Natural killer cell treated with Interleukin-12 subunit alpha and Interleukin-12 subunit beta and Interleukin-15 and Interleukin-18, amount 100 ng/mL, for 72 hours (primary cell): ENCODE data around the gene SLC25A1. TPM values are rescaled to one million over a fixed set of nuclear protein-coding genes. Genes with fewer than 3 reads are reported as not detected.

Experiments
- ATAC-seq, 2 donors: fragments of 150-1000 bp; cut with Tn5 transposase in 1 of 2; sonication (Bioruptor Pico), chemical (Tn5 transposase) in 1 of 2; 2 replicates each; pipeline ENCODE4 v1.10.0; 2021
- DNase-seq: peaks from one replicate; pipeline ENCODE4 v3.0.0; 2022; ENCODE audit warnings: low spot score
- H3K27ac Mint-ChIP-seq, 2 donors: 1 replicate in 1 of 2; 2 replicates in 1 of 2; pipeline ENCODE4 v1.8.0; 2022; ENCODE audit warnings: mixed read lengths in 2 of 2, mild to moderate bottlenecking in 1 of 2, moderate library complexity in 1 of 2
- H3K27me3 Mint-ChIP-seq, 2 donors: 1 replicate in 1 of 2; 2 replicates in 1 of 2; pipeline ENCODE4 v1.8.0; 2022; ENCODE audit warnings: mixed read lengths in 2 of 2
- H3K36me3 Mint-ChIP-seq: one replicate; pipeline ENCODE4 v1.8.0; 2022; ENCODE audit warnings: mixed read lengths
- H3K4me1 Mint-ChIP-seq, 2 donors: 1 replicate in 1 of 2; 2 replicates in 1 of 2; pipeline ENCODE4 v1.8.0; 2022; ENCODE audit warnings: low read depth in 2 of 2, mixed read lengths in 2 of 2, mild to moderate bottlenecking in 1 of 2
- H3K4me3 Mint-ChIP-seq: one replicate; pipeline ENCODE4 v1.8.0; 2022; ENCODE audit warnings: mixed read lengths
- H3K9me3 Mint-ChIP-seq: 2 replicates; pipeline ENCODE4 v1.8.0; 2022; ENCODE audit warnings: mixed read lengths
- total RNA-seq, 2 donors: library from RNA; stranded (reverse); gene quantifications; one replicate each; pipeline ENCODE4 v1.2.3, GENCODE V29; 2022

Gene SLC25A1
- total RNA-seq, 2 donors from 2014 or later = 44.5 to 44.7 TPM

DNA sequence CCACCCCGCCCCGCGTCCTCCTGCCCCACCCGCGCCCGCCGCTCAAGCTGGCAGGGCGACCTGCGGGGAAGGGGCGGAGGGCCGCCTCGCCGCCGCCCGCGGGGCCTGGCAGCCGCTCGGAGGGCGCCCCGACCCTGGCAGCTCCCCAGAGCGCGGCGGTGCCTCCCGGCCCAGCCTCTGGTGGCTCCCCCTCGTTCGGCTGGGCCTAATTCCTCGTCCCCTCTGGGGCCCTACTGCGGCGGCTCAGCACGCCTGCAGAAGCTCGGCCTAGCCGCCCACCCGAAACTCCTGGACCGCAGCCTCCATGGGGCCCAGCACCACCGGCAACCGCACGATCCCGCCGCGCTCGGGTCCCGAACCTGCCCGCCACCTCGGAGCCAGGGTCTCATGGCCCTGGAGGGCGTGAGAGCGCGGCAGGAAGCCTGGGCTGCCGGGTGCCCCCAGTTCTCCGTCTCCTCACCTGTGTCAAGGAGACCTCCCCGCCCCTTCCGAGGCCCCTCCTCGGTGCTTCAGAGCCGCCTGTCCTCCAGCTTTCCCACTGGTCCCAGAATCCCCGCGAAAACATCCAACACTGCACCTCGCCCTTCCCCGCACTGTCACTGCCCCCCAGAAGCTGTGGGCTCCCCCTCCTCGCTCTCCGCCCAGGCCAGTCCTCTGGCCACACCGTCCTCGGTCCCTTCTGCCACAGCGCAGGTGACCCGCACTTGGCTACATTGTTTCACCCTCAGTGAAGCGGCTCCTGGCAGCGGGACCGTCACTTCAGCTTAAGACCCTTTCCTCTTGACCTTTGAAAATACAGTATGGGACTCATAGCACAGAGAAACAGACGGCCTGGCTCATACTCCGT is 27.8 kb downstream of the SLC25A1 start:
- DNase-seq = no peak
- Mint-ChIP-seq H3K9me3 (no peaks in the 10 kb centered on the region), H3K27me3 (peaks cover 31 to 47% of the 10 kb centered on the region in 2 donors), H3K4me3 (peak overlapping the region; percentile 54), H3K27ac (no peak overlapping the region), H3K36me3 (peaks cover 6% of the 10 kb centered on the region), H3K4me1 (peaks cover 0 to 6% of the 10 kb centered on the region in 2 donors)
- ATAC-seq = no peak

DNA sequence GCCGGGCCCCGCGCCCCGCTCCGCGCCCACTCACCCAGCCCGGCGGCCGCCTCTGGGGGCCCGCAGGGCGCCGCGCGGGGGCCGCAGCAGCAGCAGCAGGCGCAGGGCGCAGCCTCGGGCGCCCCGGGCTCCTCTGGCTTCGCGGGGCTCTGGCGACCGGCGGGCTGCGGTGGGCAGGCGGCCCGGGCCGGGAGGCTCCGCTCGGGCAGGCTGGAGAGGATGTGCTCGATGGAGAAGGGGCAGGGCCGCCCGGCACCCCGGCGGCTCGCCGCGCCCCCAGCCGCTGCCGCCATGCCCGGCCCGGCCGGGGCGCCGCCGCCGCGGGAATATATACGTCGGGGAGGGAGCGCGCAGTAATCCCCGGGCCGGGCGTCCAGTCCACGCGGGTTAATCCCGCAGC is 28.5 kb downstream of the SLC25A1 start, which contains the start of gene GSC2:
Gene GSC2, minus strand, starts transcription at position 302 of the 400 bp plus-strand sequence. Its CDS starts 9 bp downstream, at position 293.
- Mint-ChIP-seq H3K36me3 (peaks cover 6% of the 10 kb centered on the region), H3K4me1 (peaks cover 0 to 6% of the 10 kb centered on the region in 2 donors), H3K4me3 (peak within 1 kb of the TSS; percentile 54), H3K27me3 (peaks cover 31 to 46% of the 10 kb centered on the region in 2 donors), H3K27ac (no peak within 1 kb of the TSS), H3K9me3 (no peaks in the 10 kb centered on the region)
- ATAC-seq (no peak), DNase-seq (no peak)

DNA sequence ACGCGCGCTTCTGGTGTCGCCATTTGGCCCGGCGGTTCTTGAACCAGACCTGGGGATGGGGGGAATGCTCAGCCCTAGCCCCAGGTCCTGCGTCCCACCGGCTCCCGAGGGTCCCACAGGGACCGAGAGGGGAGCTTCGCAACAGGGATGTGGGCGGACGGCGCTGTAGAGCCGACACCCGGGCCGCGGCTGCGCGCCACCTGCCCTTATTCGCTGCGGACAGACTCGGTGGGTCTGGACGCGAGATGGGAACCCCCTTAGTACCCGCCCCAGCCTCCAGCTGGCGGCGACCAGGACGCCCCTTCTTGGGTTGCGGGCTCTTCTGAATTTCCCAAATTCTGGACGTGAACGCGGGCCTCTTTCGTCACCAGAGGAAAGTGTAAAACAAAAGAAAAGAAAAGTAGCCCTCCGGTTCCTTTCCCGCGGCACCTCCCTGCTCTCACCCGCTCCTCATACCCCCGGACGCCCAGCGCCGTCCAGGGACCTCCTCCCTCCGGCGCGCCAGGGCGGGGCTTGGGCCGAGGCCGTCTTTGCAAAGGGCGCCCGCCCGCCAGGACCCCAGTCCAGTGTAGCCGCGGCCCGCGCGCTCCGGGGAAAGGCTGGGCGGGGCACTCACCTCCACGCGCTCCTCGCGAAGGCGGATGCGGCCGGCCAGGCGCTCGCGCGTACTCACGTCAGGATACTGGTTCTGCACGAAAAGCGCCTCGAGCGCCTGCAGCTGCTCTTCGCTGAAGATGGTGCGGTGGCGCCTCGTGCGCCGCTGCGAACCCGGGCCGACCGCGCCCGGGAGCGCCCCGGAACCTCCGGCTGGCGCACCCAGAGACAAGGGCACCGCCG is 29.3 kb downstream of the SLC25A1 start:
- Mint-ChIP-seq H3K4me3 (no peak overlapping the region), H3K27ac (no peak overlapping the region), H3K27me3 (peaks cover 29 to 41% of the 10 kb centered on the region in 2 donors), H3K9me3 (no peaks in the 10 kb centered on the region), H3K4me1 (peaks cover 7 to 11% of the 10 kb centered on the region in 2 donors), H3K36me3 (peaks cover 7% of the 10 kb centered on the region)
- no peak for ATAC-seq
- DNase-seq = no peak

DNA sequence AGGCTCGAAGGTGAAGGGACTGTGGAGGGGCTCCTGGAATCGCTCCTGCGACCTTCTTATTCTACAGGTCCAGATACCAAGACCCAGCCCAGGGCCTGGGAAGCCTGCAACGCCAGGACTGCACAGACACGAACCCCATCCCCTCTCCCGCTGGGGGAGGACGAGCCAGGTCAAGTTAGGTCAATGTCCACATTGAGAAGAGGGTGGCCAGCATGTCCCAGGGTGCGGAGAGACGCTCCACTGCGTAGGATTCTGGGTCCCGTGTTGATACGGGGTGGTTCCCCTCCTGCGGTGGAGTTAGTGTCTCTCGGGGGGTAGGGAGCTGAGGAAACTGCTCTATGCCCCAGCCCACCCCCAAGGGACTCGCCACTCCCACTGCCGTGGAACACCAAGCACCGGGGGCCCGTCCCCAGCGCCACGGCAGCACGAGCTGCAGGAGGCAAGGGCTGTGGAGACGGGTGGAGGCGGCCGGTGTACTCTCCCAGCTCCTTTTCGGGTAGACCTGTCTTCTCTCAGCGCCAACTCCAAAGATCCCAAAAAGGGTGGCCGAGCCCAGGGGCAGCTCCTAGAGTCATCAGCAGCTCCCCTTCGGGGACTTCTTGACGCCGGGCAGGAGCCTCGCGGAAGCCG is 30.0 kb downstream of the SLC25A1 start:
- peaks cover 13% of the 10 kb centered on the region for H3K36me3 Mint-ChIP-seq
- no peaks in the 10 kb centered on the region for H3K9me3 Mint-ChIP-seq
- H3K4me1 Mint-ChIP-seq = peaks cover 14 to 17% of the 10 kb centered on the region in 2 donors
- ATAC-seq (no peak), DNase-seq (no peak)
- no peak overlapping the region for H3K4me3 Mint-ChIP-seq
- peaks cover 25 to 36% of the 10 kb centered on the region in 2 donors for H3K27me3 Mint-ChIP-seq
- no peak overlapping the region for H3K27ac Mint-ChIP-seq

DNA sequence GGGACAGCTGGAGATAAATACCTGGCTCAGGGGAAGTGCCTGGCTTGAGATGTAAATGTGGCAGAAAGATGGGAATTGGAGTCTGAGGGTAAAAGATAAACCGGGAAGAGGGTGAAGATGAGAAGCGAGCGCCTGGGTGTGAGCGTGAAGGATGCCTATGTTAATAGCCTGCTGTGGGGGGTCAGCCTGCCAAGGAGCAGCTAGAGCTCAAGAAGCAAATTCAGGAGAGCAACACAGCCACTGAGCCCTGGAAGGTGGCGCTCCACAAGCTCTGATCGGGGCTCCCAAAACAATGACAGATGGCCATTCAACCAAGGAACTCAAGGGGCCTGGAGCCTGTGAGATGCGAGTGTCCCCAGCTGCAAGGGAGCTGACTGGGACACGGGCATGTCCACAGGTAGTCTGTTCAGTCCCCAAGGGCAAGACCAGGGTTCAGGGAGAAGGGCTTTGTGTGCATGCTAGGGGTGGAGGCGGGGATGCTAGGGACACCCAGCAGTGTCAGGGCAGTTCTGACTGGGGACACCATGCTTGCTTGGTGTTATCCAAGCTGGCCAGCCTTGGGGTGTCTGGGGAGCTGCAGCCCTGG is 31.2 kb downstream of the SLC25A1 start:
- Mint-ChIP-seq H3K4me3 (no peak overlapping the region), H3K4me1 (peaks cover 17 to 20% of the 10 kb centered on the region in 2 donors), H3K36me3 (peaks cover 13% of the 10 kb centered on the region), H3K9me3 (no peaks in the 10 kb centered on the region), H3K27me3 (peaks cover 21 to 28% of the 10 kb centered on the region in 2 donors), H3K27ac (no peak overlapping the region)
- DNase-seq (no peak), ATAC-seq (no peak)

DNA sequence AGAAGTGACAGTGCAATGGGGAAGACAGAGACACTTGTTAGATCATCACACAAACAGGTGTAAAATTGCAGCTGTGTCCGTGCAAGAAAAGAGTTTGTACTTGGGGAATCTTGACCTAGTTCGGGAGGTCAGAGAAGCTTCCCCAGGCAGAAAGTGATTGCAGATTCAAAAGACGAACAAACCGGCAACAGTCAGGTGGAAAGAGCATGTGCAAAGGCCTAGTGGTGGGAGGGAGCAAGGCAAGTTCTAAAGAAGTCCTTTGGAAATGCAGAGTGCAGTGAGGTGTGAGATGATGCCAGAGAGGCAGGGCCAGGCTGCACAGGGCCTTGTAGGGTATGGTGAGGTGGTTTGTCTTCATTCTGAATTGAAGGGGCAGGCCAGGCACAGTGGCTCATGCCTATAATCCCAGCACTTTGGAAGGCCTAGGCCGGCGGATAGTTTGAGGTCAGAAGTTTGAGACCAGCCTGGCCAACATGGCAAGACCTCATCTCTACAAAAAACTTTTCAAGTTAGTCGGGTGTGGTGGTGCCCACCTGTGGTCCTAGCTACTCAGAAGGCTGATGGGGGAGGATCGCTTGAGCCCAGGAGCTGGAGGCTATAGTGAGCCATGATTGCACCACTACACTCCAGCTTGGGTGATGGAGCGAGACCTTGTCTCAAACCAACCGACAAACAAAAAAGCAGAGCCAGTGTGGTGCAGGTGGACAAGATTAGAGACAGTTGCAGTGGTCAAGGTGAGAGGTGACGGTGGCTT is 32.1 kb downstream of the SLC25A1 start:
- Mint-ChIP-seq H3K9me3 (no peaks in the 10 kb centered on the region), H3K4me1 (peaks cover 17 to 22% of the 10 kb centered on the region in 2 donors), H3K27ac (no peak overlapping the region), H3K4me3 (no peak overlapping the region), H3K36me3 (peaks cover 9% of the 10 kb centered on the region), H3K27me3 (peaks cover 15 to 19% of the 10 kb centered on the region in 2 donors)
- DNase-seq = no peak
- ATAC-seq = no peak

DNA sequence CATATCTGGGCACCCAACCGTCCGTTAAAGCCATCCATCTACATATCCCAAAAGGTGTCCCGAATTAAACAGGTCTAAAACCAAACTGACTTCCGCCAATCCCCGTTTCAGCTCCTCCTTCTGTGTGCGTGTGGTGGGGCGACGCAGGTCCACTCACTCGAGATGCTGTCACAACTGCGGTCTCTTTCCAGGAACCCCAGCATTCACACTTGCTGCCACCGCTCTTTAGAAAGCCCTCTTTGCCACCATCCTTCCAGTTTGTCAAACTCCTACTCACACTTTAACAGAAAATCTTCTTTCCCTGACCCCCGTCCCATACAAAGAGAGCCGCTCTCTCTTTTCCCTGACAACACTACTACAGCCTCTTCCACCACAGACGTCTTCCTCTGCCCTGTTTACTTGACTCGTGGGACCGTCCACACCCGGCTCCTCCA is 34.6 kb downstream of the SLC25A1 start:
- Mint-ChIP-seq H3K27me3 (peaks cover 9 to 11% of the 10 kb centered on the region in 2 donors), H3K9me3 (no peaks in the 10 kb centered on the region), H3K27ac (peak overlapping the region; percentile 99), H3K4me3 (peak overlapping the region; percentile 98), H3K36me3 (peaks cover 15% of the 10 kb centered on the region), H3K4me1 (peaks cover 17 to 21% of the 10 kb centered on the region in 2 donors)
- peak; percentile 71 to 76 for ATAC-seq
- DNase-seq = peak; percentile 79

DNA sequence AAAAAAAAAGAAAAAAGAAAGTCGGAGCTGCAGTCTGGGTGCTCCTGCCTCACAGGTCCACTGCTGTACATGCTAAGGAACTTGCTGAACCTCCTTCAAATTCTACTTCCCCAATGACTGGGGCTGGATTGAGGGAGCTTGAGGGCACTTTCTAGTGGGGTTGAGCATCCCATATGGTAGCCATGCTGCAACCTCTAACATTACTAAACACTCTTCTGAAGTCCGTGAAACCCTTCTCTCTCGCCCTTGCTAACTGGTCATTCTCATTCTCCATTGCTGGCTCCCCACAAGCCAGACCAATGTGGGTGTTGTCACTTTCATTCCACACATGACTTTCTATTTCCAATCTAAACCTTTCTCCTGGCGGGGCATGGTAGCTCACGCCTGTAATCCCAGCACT is 35.3 kb downstream of the SLC25A1 start:
- H3K9me3 Mint-ChIP-seq = no peaks in the 10 kb centered on the region
- DNase-seq = no peak
- peak overlapping the region; percentile 98 for H3K4me3 Mint-ChIP-seq
- H3K36me3 Mint-ChIP-seq = peaks cover 15% of the 10 kb centered on the region
- H3K27ac Mint-ChIP-seq = peak overlapping the region; percentile 99
- peaks cover 17 to 21% of the 10 kb centered on the region in 2 donors for H3K4me1 Mint-ChIP-seq
- H3K27me3 Mint-ChIP-seq = peaks cover 9 to 11% of the 10 kb centered on the region in 2 donors
- no peak for ATAC-seq

DNA sequence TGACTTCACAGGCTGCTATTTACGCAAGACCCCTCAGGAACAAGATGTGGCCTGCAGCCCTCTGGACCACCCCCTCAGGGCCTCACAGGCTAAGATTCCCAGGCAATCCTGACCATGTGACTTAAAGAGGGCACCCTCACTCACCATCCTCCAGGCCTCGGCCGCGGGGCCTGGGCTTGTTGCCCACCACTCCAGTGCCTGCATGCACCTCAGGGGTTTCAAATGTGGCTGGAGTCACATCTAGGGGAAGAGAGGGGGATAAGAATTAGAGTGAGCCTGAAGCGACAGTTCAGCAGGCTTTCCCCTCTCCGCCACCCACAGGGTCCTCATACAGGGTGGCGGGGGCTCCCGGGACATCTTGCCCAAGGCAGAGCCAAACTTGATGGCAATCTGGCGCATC is 36.1 kb downstream of the SLC25A1 start:
- ATAC-seq = no peak
- H3K4me3 Mint-ChIP-seq = peak overlapping the region; percentile 54
- no peaks in the 10 kb centered on the region for H3K9me3 Mint-ChIP-seq

DNA sequence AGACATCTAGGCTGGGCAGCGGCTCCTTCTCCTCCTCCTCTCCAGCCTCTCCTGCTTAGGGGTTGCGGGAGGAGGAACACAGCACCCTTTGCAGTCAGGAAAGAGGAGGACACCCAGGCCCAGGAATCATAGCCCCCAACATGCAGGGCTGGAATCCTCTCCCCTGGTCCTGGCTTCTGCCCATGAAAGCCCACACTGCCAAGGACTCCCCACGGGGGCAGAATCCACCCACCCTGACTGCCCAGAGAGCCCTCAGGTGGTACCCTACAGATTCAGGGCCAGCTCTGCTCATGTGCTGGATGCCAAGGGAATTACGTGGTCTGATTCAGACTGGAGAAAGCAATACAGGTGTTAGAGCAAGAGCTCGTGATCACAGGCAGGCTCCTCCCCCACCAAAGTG is 38.6 kb downstream of the SLC25A1 start:
- no peak overlapping the region for H3K27ac Mint-ChIP-seq

More for the DNA sequence above, 36.1 kb downstream of the SLC25A1 start:
- Mint-ChIP-seq H3K27ac (no peak overlapping the region), H3K27me3 (peaks cover 8 to 10% of the 10 kb centered on the region in 2 donors), H3K36me3 (peaks cover 15% of the 10 kb centered on the region), H3K4me1 (peaks cover 17 to 21% of the 10 kb centered on the region in 2 donors)
- DNase-seq = no peak

DNA sequence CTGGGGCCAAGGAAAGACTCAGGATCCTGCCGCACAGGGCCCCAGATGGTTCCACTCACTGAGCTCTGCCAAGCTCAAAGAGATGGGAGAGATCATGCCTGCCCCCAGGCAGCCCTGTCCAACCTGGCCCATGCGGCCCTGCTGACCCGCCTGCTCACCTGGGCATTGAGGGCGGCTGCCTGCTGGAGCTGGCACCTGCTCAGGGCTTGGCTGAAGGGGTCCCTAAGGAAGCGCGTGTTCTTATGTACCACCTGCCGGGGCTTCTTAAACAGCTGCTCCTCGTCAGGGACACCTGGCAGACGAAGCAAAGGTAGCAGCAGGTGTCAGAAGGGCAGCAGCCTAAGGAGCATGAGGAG is 39.6 kb downstream of the SLC25A1 start:
- H3K4me1 Mint-ChIP-seq = peaks cover 7 to 15% of the 10 kb centered on the region in 2 donors
- H3K27me3 Mint-ChIP-seq = no peaks in the 10 kb centered on the region
- H3K4me3 Mint-ChIP-seq = no peak overlapping the region
- ATAC-seq (no peak), DNase-seq (no peak)
- peaks cover 17% of the 10 kb centered on the region for H3K36me3 Mint-ChIP-seq
- H3K9me3 Mint-ChIP-seq = no peaks in the 10 kb centered on the region
- H3K27ac Mint-ChIP-seq = no peak overlapping the region

More for the DNA sequence above, 38.6 kb downstream of the SLC25A1 start:
- Mint-ChIP-seq H3K4me3 (no peak overlapping the region), H3K9me3 (no peaks in the 10 kb centered on the region), H3K36me3 (peaks cover 21% of the 10 kb centered on the region), H3K27me3 (no peaks in the 10 kb centered on the region), H3K4me1 (peaks cover 17 to 24% of the 10 kb centered on the region in 2 donors)
- ATAC-seq (no peak), DNase-seq (no peak)

DNA sequence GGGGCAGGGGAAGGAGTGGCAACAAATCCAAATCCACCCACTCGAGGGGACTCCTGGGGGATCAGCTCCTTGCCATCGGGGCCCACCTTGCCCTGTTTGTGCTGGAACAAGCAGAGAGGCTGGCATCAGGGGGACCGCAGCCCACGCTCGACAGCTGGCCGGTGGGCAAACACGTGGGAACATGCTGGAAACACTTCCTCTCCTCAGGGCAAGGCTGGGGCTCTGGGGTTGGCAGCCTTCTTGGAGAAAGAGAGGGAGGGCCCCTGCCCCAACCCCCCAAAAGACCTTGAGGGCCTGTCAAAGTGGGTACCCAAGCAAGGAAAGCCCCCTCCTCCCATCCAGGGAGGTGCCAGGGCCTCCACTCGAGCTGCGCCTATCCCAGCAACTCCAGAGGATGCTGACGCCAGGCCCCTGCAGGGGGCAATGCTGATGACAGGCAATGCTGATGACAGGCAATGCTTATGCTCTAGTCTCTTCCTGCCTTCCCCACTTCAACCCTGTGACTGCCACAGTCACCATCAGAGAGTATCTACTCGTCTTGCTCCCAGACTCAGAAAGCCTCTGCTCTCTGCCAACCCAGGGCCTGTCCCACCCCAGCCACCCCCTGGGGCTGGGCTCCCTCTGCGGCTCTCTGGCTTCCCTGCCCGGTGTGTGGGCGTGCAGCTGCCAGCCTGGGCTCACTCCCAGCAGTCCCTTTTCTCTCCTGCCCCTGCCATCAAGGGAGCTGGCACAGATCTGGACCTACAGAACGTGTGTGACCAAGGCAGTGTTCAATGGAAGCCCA is 40.1 kb downstream of the SLC25A1 start:
- H3K36me3 Mint-ChIP-seq = peaks cover 14% of the 10 kb centered on the region
- ATAC-seq (no peak), DNase-seq (no peak)
- H3K4me3 Mint-ChIP-seq = no peak overlapping the region
- no peaks in the 10 kb centered on the region for H3K9me3 Mint-ChIP-seq
- H3K4me1 Mint-ChIP-seq = peaks cover 2 to 12% of the 10 kb centered on the region in 2 donors
- H3K27ac Mint-ChIP-seq = no peak overlapping the region
- no peaks in the 10 kb centered on the region for H3K27me3 Mint-ChIP-seq
